Left lobe of liver (tissue), 2 donors: ENCODE measurements around the gene C12orf75. TPM values are rescaled to one million over a fixed set of nuclear protein-coding genes. Genes with fewer than 3 reads are reported as not detected.
A peak's percentile ranks its signal among the peaks of the same experiment; 100 is the strongest.
"Not testable (repeated sequence)": the region's sequence is repeated elsewhere in the genome, so short reads cannot be mapped to it uniquely, and the experiment has no call there.

Experiments used
- ATAC-seq: fragments of 200-7000 bp; cut with Tn5 transposase; one replicate; pipeline ENCODE4 v1.9.1; 2020; ENCODE audit warnings: mild to moderate bottlenecking, moderate library complexity
- DNase-seq: peaks from one replicate; pipeline ENCODE4 v3.0.0-alpha.2; 2020; ENCODE audit warnings: low spot score
- total RNA-seq: library from RNA; stranded (reverse); gene quantifications from one replicate; pipeline ENCODE4 v1.2.1, GENCODE V29; 2021
- donor health status: DM: no; HTN: no; CAD: no; lungs with moderate emphysema.
- donor health status: DM: no; HTN: yes; CAD: no.

C12orf75 gene
- total RNA-seq, 1 donor from 2014 or later: 1.4 TPM

DNA sequence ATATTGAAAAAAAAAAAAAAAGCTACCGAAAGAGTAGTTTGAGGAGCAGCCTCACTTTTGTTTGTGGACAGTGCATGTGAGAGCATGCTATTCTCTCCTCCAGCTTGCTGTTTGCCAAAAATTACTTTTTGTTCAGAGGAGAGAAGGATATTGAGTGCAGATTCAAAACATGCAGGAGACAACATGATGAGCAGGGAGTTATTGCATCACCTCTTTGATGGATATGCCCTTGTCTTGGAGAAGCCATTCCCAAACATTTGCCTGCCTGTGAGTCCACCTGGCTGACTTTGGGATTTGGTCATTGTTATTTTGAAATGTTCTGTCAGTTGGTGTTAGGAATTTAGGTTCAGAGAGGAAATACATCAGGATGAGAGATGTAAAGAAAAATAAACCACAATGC, 2.4 kb downstream of the C12orf75 start:
- DNase-seq: no peak
- no peak for ATAC-seq

DNA sequence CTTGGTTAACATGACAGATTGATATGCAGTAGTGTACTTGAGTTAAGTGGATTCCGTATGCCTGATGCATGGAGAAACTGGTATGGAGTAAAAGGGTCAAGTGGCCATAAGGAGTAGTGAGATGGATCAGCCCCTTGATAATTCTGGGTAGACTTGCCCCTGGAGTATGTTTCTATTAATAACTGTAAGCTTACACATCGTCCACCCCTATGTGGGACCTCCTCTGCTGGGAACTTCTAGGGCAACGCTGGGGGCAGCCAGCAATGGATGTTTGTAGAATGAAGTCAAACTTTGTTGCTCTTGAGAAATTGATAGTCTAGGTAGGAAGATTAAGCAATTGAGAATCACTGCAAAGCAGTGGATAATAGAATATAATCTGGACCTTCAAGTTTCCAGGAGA, 3.5 kb downstream of the C12orf75 start:
- DNase-seq (no peak), ATAC-seq (no peak)

DNA sequence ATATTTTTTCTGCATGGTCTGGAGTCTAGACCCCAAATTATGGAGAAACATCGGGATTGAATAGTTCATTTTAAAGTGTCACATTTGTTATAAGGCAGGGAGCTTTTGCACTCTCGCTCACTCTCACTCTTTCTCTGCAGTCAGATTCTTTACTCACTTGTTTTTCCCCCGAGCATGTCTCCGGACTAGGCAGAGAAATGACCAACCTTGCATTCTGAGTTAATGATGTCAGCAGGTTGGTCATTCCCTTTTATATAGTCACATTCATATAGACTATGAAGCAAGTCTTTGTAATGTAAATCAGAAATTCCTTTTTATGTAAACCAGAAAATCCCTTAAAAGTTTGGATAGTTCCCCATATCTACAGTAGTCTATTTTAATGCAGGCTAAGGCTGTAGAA, 4.1 kb downstream of the C12orf75 start:
- DNase-seq (no peak), ATAC-seq (no peak)

DNA sequence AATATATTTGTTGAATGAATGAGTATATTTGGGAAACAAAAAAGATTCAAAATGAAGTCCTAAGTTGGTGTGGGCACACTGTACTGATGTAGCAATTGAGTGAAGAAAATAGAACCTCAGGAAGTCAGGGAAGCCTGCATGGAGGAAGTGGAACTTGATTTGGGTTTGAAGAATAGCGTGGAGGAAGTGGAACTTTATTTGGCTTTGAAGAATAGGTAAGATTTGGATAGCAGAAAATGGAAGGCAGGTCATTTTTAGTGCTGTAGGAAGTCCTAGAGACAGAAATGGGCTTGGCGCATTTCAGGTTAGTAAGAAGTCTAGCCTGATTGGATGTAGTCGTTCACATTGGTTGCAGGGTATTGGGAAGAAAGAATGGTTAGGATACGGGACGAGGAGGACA, 5.4 kb downstream of the C12orf75 start:
- ATAC-seq: no peak
- DNase-seq: no peak

DNA sequence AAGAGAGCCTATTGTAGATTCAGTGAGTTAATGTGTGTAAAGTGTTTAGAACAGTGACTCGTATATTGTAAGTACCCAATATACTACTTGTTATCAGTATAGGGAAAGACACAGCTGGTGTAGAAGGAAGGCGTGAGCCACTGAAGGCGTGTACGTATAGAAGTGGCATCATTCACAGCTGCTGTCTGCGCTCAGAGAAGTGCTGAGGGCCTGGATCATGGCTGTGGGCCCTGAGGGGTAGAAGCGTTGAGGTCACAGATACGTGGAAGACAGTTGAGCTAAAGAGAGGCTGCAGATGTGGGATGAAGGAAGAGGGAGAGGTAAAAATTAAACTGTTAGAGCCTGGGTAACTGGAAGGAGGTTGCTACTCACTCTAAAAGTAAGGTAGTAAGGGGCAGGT, 5.9 kb downstream of the C12orf75 start:
- DNase-seq (no peak), ATAC-seq (no peak)

DNA sequence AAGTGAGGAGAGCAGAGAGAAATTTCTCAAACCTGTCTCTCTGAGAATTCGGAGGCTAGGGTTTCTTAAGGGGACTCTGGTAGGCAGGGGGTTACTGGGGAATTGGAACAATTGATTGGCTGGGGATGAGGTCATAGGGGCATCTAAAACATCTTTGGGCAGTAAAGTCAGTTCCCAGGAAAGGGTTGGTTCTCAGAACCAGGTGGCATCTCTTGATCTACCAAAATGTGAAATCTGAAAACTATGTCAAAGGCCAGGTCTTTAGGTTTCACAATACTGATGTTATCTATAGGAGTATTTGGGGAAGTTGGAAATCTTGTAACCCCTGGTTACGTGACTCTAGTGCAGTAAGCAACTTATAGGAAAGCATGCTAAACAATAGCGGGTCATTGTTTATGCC, 6.9 kb downstream of the C12orf75 start:
- ATAC-seq: no peak

DNA sequence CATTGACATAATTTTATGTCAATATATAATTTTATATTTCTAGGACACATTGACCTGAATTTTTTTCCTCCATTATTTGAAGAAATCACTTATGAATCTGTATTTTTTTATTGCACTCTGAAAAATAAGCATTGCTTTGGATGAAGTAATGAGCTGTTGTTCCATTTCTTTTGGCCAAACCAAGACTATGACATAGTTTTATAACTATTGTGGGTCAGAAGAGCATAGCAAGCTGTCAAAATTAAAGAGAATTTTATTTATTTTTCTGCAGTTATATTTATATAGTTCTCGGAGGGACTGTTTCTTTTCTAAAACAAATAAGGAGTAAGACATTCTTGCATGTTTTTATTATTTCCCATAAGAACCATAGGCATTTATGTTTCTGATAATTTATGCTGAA, 8.5 kb downstream of the C12orf75 start:
- ATAC-seq (no peak), DNase-seq (no peak)

More for the DNA sequence above, 6.9 kb downstream of the C12orf75 start:
- DNase-seq: no peak

DNA sequence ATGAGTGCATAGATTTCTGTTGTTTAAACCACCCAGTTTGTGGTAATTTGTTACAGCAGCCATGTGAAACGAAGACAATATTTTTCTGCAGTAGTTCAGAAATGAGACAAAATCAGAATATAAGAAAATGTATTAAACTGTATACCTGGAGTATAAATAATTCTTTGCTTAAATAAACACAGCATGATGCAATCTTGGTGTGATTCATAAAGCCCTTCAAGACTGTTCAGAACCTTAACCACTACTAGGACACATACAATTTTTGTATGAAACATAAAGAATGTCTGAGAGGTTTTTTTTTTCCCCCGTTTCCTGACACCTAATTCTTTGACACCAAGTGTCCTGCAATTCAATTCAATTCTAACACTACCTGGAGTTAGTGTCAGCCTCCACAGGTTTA, 10.5 kb downstream of the C12orf75 start:
- ATAC-seq: no peak
- no peak for DNase-seq

DNA sequence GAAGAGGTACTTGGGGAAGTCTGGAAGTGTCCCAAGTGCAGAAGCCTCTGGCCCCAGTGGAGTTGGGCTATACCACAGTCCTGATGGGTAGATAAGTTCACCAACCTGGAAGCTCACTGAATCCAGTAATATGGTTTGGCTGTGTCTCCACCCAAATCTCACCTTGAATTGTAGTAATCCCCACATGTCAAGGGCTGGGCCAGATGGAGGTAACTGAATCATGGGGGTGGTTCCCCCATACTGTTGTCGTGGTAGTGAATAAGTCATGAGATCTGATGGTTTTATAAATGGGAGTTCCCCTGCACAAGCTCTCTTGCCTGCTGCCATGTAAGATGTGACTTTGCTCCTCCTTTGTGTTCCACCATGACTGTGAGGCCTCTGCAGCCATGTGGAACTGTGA, 11.1 kb downstream of the C12orf75 start:
- ATAC-seq, DNase-seq: not testable (repeated sequence)

DNA sequence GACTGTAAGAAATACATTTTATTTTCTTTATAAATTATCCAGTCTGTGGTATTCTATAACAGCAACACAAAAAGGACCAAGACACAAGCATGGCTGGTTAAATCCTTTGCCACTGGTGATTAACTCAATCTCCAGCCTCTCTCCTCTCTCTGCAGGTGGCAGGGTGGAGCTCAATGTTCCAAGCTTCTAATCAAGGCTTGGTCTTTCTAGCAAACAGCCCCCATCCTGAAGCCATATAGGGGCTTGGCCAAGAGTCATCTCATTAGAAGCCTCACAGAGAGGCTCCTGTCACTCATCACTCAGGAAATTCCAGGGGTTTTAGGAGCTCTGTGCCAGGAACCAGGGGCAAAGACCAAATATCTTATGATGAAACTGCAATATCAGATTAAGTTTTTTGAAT, 12.0 kb downstream of the C12orf75 start:
- ATAC-seq (no peak), DNase-seq (no peak)

DNA sequence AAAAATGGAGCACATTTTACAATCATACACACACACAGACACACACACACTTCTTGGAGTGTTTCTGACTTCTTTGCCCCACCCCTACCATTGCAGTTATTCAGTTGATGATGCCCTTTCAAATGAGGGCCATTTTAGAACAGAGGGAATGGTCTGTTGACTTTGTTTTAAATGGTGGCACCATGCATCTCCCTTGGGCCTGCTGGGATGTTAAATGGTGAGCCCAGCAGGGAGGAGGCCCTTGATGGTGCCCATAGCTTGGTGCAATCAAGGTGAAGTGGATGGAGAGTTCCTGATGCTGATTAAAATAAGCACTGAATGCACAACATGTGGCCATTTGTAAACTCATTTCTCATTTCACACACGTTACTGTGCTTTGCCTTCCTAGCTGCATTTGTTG, 13.3 kb downstream of the C12orf75 start:
- DNase-seq: no peak
- no peak for ATAC-seq

DNA sequence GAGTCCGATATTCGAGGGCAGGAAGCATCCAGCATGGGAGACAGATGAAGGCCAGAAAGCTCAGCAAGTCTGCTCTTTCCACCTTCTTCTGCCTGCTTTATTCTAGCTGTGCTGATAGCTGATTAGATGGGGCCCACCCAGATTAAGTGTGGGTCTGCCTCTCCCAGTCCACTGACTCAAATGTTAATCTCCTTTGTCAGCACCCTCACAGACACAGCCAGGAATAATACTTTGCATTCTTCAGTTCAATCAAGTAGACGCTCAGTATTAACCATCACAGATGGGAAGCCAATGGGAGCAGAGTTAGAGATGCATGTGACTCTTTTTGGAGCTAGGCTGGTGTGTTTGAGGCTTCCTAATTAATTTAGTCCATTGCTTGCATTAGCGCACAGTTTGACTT, 17.0 kb downstream of the C12orf75 start:
- no peak for DNase-seq
- no peak for ATAC-seq

DNA sequence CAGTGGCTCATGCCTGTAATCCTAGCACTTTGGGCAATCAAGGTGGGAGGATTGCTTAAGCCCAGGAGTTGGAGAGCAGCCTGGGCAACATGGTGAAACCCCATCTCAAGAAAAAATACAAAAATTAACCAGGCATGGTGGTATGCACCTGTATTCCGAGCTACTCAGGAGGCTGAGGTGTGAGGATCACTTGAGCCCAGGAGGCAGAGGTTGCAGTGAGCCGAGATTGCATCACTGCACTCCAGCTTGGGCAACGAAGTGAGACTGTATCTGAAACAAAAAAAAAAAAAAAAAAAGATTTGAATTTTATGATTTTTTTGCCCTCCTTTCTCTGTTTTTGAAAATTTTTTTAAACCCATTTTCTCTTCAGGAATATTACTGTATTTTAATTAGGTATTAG, 17.7 kb downstream of the C12orf75 start:
- ATAC-seq: no peak
- DNase-seq: no peak

DNA sequence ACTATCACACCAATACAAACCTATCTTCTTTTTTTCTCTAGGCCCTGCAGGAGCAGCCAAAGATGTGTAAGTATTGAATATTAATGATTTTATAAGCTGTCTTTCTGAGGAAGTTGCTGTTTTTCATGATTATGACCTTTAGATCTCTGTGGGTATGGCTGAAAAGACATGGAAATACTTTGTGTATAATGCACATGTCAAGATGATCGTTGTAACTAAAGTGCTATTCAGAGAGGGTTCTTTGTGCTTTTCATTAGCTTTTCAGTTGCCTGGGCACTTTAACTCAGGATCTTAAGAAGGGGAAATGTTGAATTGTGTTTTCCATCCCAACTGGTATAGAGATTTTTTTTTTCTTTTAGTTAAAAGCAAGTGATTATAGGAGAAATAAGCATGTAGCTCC, 18.1 kb downstream of the C12orf75 start:
- DNase-seq: no peak
- ATAC-seq: no peak

DNA sequence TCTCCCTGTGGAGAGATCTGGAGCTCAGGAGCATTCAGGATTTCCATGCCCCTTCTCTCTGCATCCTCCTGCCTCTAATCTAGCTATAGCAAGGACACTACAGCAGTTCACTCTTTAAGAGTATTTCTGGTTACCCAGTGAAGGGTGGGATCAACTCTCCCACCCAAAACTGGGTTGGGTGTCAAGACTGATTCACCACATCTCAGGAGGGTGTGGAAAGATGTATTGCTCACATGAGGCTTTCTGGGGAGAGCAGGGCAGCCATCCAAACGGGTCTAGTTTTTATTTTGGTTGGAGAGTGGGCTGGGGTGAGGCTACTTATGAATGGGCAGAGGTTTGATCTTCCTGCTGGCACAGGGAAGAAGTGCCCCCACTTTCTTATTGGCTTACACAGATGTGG, 18.6 kb downstream of the C12orf75 start:
- ATAC-seq (no peak), DNase-seq (no peak)

DNA sequence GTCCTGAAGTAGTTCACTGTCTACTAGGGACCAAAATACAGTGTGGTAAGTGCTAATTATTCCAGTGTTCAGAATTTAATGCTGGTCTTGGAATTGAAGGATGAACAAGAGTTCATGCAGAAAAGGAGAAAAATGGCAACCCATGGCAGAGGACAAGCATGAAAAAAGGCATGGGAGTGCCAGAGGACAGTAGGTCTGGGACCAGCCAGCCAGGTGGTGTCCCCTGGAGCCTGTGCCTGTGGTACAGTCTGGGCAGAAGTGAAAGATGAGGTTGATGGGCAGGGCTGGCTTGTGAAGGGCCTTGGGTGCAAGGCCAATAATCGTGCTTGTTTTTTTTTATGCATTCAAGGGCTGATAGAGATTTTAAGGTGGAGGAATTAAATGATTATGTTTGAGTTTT, 21.0 kb downstream of the C12orf75 start:
- DNase-seq: no peak

DNA sequence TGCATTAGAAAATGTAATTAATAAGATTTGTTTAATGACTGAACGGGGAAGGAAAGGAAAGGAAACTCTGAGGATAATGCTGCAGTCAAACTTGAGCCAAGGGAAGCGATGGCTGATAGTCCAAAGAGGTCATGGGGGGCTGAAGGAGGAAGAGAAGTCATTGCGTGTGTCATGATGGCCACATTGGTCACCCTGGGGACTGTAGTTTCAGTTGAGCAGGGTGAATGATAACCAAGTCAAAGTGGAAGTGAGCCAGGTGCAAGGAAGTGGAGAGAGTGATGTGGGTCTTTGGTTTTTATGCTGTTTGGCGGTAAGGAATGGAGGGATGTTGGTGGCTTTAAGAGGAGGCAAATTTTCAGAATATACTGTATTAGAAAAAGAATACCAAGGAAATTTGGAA, 21.6 kb downstream of the C12orf75 start:
- ATAC-seq (no peak), DNase-seq (no peak)

More for the DNA sequence above, 21.0 kb downstream of the C12orf75 start:
- ATAC-seq: no peak

DNA sequence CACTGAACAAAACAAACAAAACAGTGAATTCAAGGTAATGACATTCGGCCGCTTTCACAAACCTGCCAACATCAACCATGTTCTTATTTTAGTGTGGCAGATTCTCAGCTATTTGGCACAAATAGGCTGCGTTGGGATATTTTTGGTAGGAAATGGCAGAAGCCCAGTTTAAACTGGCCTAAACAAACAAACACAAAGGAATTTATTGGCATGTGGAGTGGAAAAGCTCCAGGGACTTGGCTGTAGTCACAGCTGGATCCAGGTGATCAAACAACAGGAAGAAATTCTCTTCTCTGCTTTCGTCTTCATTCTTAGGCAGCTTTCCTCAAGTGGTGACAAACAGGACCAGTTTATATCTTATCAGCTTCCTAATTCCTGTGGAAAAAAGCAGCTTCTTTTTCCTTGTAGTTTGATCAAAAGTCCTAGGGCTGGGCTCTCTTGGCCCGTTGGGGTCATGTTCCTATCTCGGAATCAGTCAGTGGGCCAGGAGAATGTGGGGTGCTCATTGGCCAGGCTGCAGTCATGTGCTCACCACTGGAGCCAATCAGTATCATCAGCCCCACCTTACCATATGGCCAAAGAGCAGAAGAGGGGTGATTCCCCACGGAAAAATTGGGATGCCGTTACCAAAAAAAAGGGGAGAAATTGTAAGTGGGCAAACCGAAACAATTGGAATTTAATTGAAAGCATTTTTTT, 22.6 kb downstream of the C12orf75 start:
- peak; percentile 58 for DNase-seq
- ATAC-seq: peak; percentile 96

DNA sequence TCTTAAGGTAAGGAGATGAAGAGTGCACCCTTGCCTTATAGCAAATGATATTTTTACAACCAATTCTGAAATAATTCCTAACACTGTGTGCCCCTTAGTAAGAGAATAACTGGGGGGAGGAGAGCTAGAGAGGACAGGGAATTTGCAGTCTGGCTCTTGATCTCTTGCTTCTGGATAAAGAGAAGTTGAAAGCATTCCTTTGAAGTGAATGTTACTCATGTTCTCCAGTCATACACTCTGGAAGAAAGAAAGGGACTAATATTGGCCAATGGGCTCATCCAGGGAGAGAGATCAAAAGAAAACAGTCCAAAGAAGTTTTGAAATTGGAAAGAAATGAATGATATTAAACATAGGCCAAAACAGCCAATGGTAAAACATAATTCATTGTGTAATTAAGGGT, 25.3 kb downstream of the C12orf75 start:
- ATAC-seq (no peak), DNase-seq (no peak)

DNA sequence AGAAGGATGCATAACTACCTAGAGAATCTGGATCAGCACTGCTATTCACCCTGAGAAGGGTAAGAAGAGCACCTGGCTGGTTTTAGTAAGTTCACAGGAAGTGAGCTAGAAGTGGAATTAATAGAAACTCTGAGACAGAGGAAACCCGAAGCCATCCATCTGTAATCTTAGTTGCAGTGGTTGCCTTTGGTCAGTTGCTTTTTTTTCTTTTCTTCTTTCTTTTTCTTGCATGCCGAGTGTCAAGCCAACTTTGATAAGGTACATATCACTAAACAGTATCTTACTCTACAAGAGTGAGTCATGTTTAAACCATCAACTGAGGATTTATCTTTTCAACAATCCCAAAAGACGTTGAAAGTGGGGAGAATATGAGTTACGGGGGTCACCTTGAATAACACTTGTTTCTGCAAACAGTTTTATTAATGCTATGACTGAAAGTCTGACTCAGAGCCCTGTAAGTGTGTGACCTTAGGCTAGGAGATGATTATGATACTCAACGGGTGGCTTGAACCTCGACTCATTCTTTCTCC, 26.7 kb downstream of the C12orf75 start:
- ATAC-seq (no peak), DNase-seq (no peak)

DNA sequence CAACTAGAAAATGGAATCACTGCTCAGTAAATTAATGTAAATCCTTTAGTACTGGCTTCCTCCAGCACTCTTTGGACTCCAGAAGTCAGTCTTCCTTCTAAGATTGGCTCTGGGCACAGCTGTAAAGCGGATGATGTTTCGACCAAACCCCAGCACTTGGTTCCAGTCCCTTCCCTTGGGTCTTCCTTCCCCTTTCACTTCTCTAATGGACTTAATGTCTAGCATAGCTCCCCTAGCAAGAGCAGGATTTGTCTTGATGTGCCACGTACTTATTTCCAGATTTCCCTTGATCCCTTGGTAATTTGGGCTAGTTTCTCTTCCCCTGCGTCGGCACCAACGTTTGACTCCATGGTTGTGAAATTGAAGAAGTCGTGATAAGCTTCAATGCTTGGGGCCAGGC, 28.3 kb downstream of the C12orf75 start:
- ATAC-seq: peak; percentile 24
- DNase-seq: no peak

DNA sequence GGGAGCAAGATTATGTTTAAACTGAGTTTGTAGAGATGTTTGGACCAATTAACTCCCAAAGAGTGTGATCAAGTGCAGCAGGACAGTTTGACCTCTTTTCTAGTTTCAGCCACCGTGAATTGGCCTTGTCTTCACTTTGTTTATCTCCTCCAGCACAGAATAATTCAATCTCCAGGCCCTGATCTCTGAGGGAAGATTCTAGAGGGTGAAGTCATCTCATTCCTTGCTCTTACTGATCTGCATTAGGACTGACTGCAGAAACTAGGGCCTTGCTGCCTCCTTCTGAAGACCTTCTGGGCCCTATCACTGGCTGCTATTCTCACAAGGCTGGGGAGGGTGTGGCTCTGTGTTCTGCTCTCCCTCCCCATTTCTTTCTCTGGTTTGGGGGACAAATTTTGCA, 29.4 kb downstream of the C12orf75 start:
- no peak for ATAC-seq
- no peak for DNase-seq

DNA sequence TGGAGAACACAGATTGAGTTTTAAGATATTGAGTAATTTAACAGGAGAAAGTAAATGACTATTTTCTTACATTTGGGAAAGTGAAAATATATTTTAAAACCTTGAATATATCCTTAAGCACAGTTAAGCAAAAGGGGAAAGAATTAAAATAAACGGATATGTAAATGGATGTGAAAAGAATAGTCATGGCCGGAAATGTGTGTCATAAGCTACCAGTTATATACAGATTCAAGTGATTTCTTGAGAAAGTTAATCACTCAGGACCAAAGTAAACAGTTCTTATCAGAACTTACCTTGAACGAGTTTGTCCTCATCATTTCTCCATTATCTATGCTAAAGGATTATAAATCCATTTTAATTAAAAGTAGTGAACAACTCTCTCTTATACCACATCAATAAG, 33.4 kb downstream of the C12orf75 start:
- no peak for ATAC-seq
- no peak for DNase-seq
